Retinal pigment epithelial cell (primary cell): Measurements from ENCODE around the gene EVL.

ENCODE experiments used
- DNase-seq: peaks from one replicate; pipeline ENCODE4 v3.0.0-alpha.2; 2010; ENCODE audit warnings: low read depth
- H3K4me3 ChIP-seq: 2 replicates; pipeline ENCODE4 v1.5.1; 2011; ENCODE audit warnings: mild to moderate bottlenecking, low read length, control low read depth, moderate library complexity
- CTCF ChIP-seq: conservative IDR thresholded peaks from 2 replicates; pipeline ENCODE4 v1.5.1; 2011; ENCODE audit warnings: low read depth, low read length, control low read depth, inconsistent platforms

EVL gene

DNA sequence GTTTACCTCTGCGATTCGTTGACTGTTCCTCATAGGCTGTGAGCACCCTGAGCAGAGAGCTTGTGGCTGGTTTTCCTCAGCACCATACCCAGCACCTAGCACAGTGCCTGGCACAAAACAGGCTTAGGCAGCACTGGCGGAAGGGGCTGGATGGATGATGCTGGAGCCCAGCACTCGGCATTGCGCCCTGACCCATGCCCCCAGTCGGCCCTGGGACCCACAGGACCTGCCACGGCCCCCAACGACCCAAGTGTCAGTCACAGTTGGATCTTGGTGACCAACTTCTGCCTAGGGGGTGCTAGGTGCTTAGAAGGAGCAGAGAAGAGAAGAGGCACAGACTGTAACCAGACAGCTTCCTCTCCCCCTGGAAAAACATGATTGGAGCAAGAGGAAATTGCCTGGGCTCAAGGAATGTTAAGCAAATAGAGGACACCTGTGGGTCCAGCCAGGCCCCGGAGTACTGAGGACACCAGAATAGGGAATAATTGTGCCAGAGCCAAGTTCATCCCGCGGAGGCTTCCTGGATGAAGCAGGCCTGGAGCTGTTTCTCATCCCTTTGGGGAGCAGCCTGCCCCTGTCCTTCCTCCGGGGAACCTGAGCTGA is 62.7 kb downstream of the EVL start:
- no peak for TF ChIP-seq CTCF
- no peak overlapping the region for H3K4me3 ChIP-seq
- DNase-seq: no peak

- no peak overlapping the region for H3K4me3 ChIP-seq
- no peak for TF ChIP-seq CTCF
- no peak for DNase-seq
Measured at GRCh38 chr14:100128688-100129087, 63.5 kb downstream of the EVL start.

DNA sequence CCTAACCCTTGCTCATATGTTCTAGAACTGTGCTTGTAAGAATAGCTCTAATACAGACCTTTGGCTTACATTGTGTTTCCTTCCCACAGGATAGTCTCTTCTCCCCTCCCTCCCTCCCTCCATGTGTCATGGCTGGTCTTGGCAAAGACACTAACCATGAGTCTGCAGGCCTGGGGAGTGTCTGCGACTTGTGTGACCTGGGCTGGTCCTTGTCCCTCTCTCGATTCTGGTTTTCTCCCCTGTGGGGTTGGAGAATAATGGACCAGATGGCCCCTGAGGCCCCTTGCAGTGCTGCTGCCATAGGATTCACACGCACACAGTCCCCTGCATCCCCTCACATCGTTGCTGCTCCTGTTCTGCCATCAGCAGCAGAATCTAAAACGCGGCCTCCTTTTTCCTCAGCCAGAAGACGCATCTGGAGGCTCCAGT is 64.0 kb downstream of the EVL start:
- TF ChIP-seq CTCF: no peak
- no peak for DNase-seq
- H3K4me3 ChIP-seq: no peak overlapping the region

GRCh38 chr14:100130521-100130920 is 65.3 kb downstream of the EVL start:
- no peak for TF ChIP-seq CTCF
- no peak overlapping the region for H3K4me3 ChIP-seq
- no peak for DNase-seq

DNA sequence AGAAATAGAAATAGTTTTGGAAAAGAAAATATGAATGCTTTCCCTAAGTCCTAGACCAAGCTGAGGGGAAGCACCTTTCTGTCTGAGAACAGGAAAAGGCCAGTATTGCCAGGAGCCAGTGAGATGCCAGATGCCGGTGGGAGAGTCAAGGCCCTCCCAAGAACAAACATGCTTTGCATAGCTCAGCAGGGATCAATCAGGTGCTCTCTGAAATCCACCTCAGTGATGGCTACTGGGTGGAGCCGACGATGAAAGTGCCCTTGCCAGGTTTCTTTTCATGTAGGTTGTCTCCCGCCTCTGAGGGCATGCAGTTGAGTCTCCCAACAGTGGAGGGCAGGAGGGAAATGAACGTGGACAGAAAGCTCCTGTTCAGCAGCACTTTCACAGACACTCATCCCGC is 66.0 kb downstream of the EVL start:
- DNase-seq: no peak
- no peak overlapping the region for H3K4me3 ChIP-seq
- TF ChIP-seq CTCF: no peak

DNA sequence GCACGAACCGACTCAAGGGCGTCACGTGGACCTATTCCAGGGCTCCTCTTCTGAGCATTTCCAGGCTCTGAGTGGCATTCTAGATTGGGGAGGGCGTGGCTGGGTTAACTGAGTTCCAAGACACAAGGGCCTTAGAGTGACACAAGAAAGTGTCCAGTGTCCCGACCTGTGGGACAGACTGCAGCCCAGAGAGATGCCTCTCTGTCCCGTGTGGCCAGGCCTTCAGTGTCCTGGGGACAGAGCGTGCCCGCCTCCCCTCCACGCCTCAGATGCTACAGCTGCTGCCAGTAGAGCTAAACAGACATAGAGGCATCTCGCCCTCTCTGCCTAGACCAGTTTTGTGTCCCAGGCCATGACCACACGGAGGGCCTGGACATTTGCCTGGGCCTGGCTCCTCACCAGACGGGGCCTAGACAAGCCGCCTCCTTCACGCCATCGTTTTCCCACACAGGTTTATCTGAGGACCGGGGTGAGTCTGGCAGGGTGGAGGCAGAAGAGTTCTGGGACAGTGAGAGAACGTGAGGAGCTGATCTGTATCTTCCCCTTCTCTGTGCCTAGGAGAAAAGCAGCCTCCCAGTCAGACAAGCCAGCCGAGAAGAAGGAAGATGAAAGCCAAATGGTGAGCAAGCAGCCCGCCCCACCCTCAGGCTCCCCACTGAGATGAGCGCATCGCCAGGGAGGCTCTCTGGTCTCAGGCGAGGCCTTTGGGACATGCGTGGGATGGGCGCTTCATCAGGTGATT is 67.1 kb downstream of the EVL start:
- H3K4me3 ChIP-seq: no peak overlapping the region
- no peak for DNase-seq
- no peak for TF ChIP-seq CTCF
